OCI-LY1 (cell line): Measurements from ENCODE around the gene BBS9.

ENCODE experiments used
- CTCF ChIP-seq: fragments of 200-600 bp; sonication (generic), shearing (Covaris generic); IDR thresholded peaks from 2 replicates; pipeline ENCODE4 v1.5.1; 2017; ENCODE audit warnings: mild to moderate bottlenecking, antibody characterized with exemption, low read length, moderate library complexity, mixed read lengths
- EZH2 ChIP-seq: fragments of 200-600 bp; sonication (generic), shearing (Covaris generic); IDR thresholded peaks from 2 replicates; pipeline ENCODE4 v1.8.0; 2017; ENCODE audit warnings: borderline replicate concordance, mixed run types, mild to moderate bottlenecking, antibody characterized with exemption, low read length, moderate library complexity, mixed read lengths

GRCh38 chr7:33487998-33488682, 358.8 kb downstream of the BBS9 start:
- TF ChIP-seq CTCF (no peak), EZH2 (no peak)
